ENCODE results near the gene SWT1.

SWT1 gene

DNA sequence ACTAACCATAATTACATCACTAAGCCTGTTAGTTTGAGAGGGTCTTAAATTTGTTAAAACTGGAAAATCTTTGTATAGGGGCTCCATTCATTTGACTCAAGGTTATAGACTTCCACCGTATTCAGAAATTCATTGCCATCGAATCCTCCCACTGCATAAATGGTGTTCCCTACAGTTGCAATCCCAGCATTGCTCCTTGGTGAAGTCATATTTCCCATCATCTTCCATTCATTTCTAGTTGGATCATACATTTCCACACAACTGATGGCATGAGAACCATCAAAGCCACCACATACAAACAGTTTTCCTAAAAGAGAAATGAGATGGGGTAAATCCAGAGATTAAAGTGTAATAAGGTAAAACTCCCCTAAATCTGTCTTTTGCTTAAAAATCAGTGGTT lies 141.0 kb downstream of the SWT1 start:
- Histone ChIP-seq H4K20me1 (ENCODE audit: insufficient read depth, low read length) (no peaks in the 10 kb centered on the region), H3K9me3 (ENCODE audit: low read length) (no peaks in the 10 kb centered on the region), H3K9ac (ENCODE audit: low read length) (no peak overlapping the region), H3K27ac (ENCODE audit: low read depth, low read length, poor library complexity, severe bottlenecking) (no peak overlapping the region), H3F3A (ENCODE audit: insufficient read depth, low read length) (no peaks in the 10 kb centered on the region; the same call in 1 of the 2 replicates), H3K4me2 (ENCODE audit: low read length) (no peak overlapping the region), H3K79me2 (ENCODE audit: insufficient read depth, low read length) (no peaks in the 10 kb centered on the region), H3K9me2 (ENCODE audit: low read depth, low read length) (no peaks in the 10 kb centered on the region), H2AFZ (ENCODE audit: low read length) (no peak overlapping the region), H3K36me3 (ENCODE audit: insufficient read depth, low read length) (peaks cover 84% of the 10 kb centered on the region), H3K4me3 (ENCODE audit: low read depth, low read length, poor library complexity, severe bottlenecking) (no peak overlapping the region), H3K27me3 (ENCODE audit: insufficient read depth, low read length) (no peaks in the 10 kb centered on the region), H3K4me1 (ENCODE audit: insufficient read depth, low read length, severe bottlenecking) (no peaks in the 10 kb centered on the region)
- TF ChIP-seq, protein P1, sequence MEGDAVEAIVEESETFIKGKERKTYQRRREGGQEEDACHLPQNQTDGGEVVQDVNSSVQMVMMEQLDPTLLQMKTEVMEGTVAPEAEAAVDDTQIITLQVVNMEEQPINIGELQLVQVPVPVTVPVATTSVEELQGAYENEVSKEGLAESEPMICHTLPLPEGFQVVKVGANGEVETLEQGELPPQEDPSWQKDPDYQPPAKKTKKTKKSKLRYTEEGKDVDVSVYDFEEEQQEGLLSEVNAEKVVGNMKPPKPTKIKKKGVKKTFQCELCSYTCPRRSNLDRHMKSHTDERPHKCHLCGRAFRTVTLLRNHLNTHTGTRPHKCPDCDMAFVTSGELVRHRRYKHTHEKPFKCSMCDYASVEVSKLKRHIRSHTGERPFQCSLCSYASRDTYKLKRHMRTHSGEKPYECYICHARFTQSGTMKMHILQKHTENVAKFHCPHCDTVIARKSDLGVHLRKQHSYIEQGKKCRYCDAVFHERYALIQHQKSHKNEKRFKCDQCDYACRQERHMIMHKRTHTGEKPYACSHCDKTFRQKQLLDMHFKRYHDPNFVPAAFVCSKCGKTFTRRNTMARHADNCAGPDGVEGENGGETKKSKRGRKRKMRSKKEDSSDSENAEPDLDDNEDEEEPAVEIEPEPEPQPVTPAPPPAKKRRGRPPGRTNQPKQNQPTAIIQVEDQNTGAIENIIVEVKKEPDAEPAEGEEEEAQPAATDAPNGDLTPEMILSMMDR (IDR thresholded peaks at IDR 0.05; ENCODE audit: low read length), result no peak
- no peak for TF ChIP-seq EZH2 (IDR thresholded peaks at IDR 0.05; ENCODE audit: borderline replicate concordance, low read length)

DNA sequence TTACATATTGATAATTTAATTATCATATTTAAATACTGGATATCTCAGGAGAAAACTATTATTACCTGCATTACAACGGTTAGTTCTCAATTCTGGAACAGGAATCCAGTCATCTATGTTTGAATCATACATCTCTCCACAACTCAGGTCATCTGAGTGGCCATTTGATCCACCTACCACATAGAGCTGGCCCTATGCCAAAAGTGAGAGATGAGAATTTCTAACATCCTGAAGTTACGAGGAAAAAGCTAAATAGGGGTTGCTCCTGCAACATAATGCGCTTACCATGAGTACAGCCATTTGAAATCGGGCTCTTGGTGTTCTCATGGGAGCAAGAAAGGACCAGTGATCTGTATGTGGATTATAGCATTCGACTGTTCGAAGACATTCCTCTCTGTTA lies 143.2 kb downstream of the SWT1 start:
- TF ChIP-seq, protein P1 (IDR thresholded peaks at IDR 0.05; ENCODE audit: low read length), result no peak
- no peak for TF ChIP-seq EZH2 (IDR thresholded peaks at IDR 0.05; ENCODE audit: borderline replicate concordance, low read length)
- Histone ChIP-seq H3K27ac (ENCODE audit: low read depth, low read length, poor library complexity, severe bottlenecking) (no peak overlapping the region), H3K9me3 (ENCODE audit: low read length) (no peaks in the 10 kb centered on the region), H4K20me1 (ENCODE audit: insufficient read depth, low read length) (no peaks in the 10 kb centered on the region), H3K4me3 (ENCODE audit: low read depth, low read length, poor library complexity, severe bottlenecking) (no peak overlapping the region), H3K4me2 (ENCODE audit: low read length) (no peak overlapping the region), H2AFZ (ENCODE audit: low read length) (no peak overlapping the region), H3K36me3 (ENCODE audit: insufficient read depth, low read length) (peaks cover 96% of the 10 kb centered on the region), H3K9ac (ENCODE audit: low read length) (no peak overlapping the region), H3F3A (ENCODE audit: insufficient read depth, low read length) (no peaks in the 10 kb centered on the region; the same call in 1 of the 2 replicates), H3K79me2 (ENCODE audit: insufficient read depth, low read length) (no peaks in the 10 kb centered on the region), H3K4me1 (ENCODE audit: insufficient read depth, low read length, severe bottlenecking) (no peaks in the 10 kb centered on the region), H3K9me2 (ENCODE audit: low read depth, low read length) (no peaks in the 10 kb centered on the region), H3K27me3 (ENCODE audit: insufficient read depth, low read length) (no peaks in the 10 kb centered on the region)

DNA sequence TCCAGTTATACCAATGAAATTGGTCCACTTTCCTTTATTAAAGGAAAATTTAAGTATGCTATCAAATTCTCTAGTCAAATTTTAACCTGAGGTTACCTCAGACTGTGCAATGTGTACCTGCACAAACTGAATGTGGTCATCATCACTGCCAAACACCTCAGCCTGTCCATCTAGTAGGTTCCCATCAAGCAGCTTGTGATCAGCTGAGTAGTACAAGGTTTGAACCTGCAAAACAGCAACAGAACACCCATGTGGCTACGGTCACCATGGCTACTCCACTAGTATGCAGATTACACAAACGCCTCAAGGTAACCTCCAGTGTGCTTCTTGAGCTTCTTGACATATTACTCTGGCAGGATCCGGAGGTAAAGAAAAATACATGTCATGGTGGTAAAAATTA lies 148.5 kb downstream of the SWT1 start:
- H3K27me3 ChIP-seq (ENCODE audit: insufficient read depth, low read length), result no peaks in the 10 kb centered on the region
- TF ChIP-seq, protein P1 (IDR thresholded peaks at IDR 0.05; ENCODE audit: low read length), result no peak
- TF ChIP-seq EZH2 (IDR thresholded peaks at IDR 0.05; ENCODE audit: borderline replicate concordance, low read length), result no peak
- no peaks in the 10 kb centered on the region for H4K20me1 ChIP-seq (ENCODE audit: insufficient read depth, low read length)
- no peak overlapping the region for H3K27ac ChIP-seq (ENCODE audit: low read depth, low read length, poor library complexity, severe bottlenecking)
- H3K9me2 ChIP-seq (ENCODE audit: low read depth, low read length), result no peaks in the 10 kb centered on the region
- no peak overlapping the region for H3K9ac ChIP-seq (ENCODE audit: low read length)
- H3F3A ChIP-seq (ENCODE audit: insufficient read depth, low read length), result no peaks in the 10 kb centered on the region; the same call in 1 of the 2 replicates
- no peak overlapping the region for H3K4me2 ChIP-seq (ENCODE audit: low read length)
- H3K4me3 ChIP-seq (ENCODE audit: low read depth, low read length, poor library complexity, severe bottlenecking), result no peak overlapping the region
- no peak overlapping the region for H2AFZ ChIP-seq (ENCODE audit: low read length)
- H3K4me1 ChIP-seq (ENCODE audit: insufficient read depth, low read length, severe bottlenecking), result no peaks in the 10 kb centered on the region
- H3K79me2 ChIP-seq (ENCODE audit: insufficient read depth, low read length), result no peaks in the 10 kb centered on the region; the same call in 1 of the 2 replicates
- no peaks in the 10 kb centered on the region for H3K9me3 ChIP-seq (ENCODE audit: low read length)
- H3K36me3 ChIP-seq (ENCODE audit: insufficient read depth, low read length), result peaks cover 95% of the 10 kb centered on the region
